H9 (cell line): ENCODE results near the gene CCDC3. TPM values are rescaled to one million over a fixed set of nuclear protein-coding genes. Genes with fewer than 3 reads are reported as not detected.

ENCODE experiments used
- DNase-seq: peaks from one replicate; pipeline ENCODE4 v3.0.0-alpha.2; 2017
- H2AFZ ChIP-seq: one replicate; pipeline ENCODE4 v1.6.1; 2013; ENCODE audit warnings: mild to moderate bottlenecking, low read length, control low read depth, moderate library complexity
- H2AK5ac ChIP-seq: 2 replicates; pipeline ENCODE4 v1.6.1; 2013; ENCODE audit warnings: low read length, control low read depth, mixed read lengths; ENCODE audit not compliant: insufficient read length
- H2BK120ac ChIP-seq: one replicate; pipeline ENCODE4 v1.6.1; 2013; ENCODE audit warnings: low read depth, mild to moderate bottlenecking, low read length, control low read depth, inconsistent platforms; ENCODE audit not compliant: poor library complexity, severe bottlenecking
- H2BK12ac ChIP-seq: 2 replicates; pipeline ENCODE4 v1.6.1; 2013; ENCODE audit warnings: low read length, control low read depth, mixed read lengths, low read depth; ENCODE audit not compliant: insufficient read length
- H2BK15ac ChIP-seq: 2 replicates; pipeline ENCODE4 v1.6.1; 2013; ENCODE audit warnings: low read depth, low read length, control low read depth
- H2BK20ac ChIP-seq: one replicate; pipeline ENCODE4 v1.6.1; 2013; ENCODE audit warnings: low read depth, mild to moderate bottlenecking, low read length, control low read depth, inconsistent platforms; ENCODE audit not compliant: poor library complexity, severe bottlenecking
- H2BK5ac ChIP-seq: 2 replicates; pipeline ENCODE4 v1.6.1; 2013; ENCODE audit warnings: low read length, control low read depth, mixed read lengths; ENCODE audit not compliant: insufficient read length
- H3K14ac ChIP-seq: 2 replicates; pipeline ENCODE4 v1.6.1; 2013; ENCODE audit warnings: low read length, control low read depth; ENCODE audit not compliant: insufficient read depth
- H3K18ac ChIP-seq: 2 replicates; pipeline ENCODE4 v1.6.1; 2013; ENCODE audit warnings: low read depth, mild to moderate bottlenecking, mixed read lengths, low read length, control low read depth; ENCODE audit not compliant: insufficient read length
- H3K23ac ChIP-seq: 2 replicates; pipeline ENCODE4 v1.6.1; 2013; ENCODE audit warnings: low read length, control low read depth, mixed read lengths, low read depth; ENCODE audit not compliant: insufficient read length
- H3K23me2 ChIP-seq: 2 replicates; pipeline ENCODE4 v1.6.1; 2013; ENCODE audit warnings: low read depth, mild to moderate bottlenecking, mixed read lengths, low read length, control low read depth; ENCODE audit not compliant: insufficient read length, poor library complexity, severe bottlenecking
- H3K27ac ChIP-seq: 2 replicates; pipeline ENCODE4 v1.5.1; 2013; ENCODE audit warnings: low read length, control low read depth, mixed read lengths, low read depth; ENCODE audit not compliant: insufficient read length
- H3K27me3 ChIP-seq: 2 replicates; pipeline ENCODE4 v1.6.1; 2013; ENCODE audit warnings: low read length, control low read depth, inconsistent platforms; ENCODE audit not compliant: insufficient read depth
- H3K4ac ChIP-seq: 2 replicates; pipeline ENCODE4 v1.6.1; 2013; ENCODE audit warnings: low read depth, mild to moderate bottlenecking, control low read depth, inconsistent platforms, low read length, moderate library complexity
- H3K4me1 ChIP-seq: 2 replicates; pipeline ENCODE4 v1.6.1; 2013; ENCODE audit warnings: low read length, control low read depth, inconsistent platforms; ENCODE audit not compliant: insufficient read depth
- H3K4me2 ChIP-seq: 2 replicates; pipeline ENCODE4 v1.6.1; 2013; ENCODE audit warnings: low read length, control low read depth, mixed read lengths; ENCODE audit not compliant: insufficient read length, insufficient read depth
- H3K56ac ChIP-seq: 2 replicates; pipeline ENCODE4 v1.6.1; 2013; ENCODE audit warnings: low read depth, mild to moderate bottlenecking, mixed read lengths, low read length, control low read depth; ENCODE audit not compliant: insufficient read length
- H3K79me1 ChIP-seq: 2 replicates; pipeline ENCODE4 v1.6.1; 2013; ENCODE audit warnings: low read depth, mild to moderate bottlenecking, moderate library complexity, low read length, control low read depth, inconsistent platforms; ENCODE audit not compliant: insufficient read depth, poor library complexity, severe bottlenecking
- H3K79me2 ChIP-seq: 2 replicates; pipeline ENCODE4 v1.6.1; 2013; ENCODE audit warnings: low read length, control low read depth, inconsistent platforms; ENCODE audit not compliant: insufficient read depth
- H3K9ac ChIP-seq: 2 replicates; pipeline ENCODE4 v1.6.1; 2013; ENCODE audit warnings: low read length, control low read depth, mixed read lengths; ENCODE audit not compliant: insufficient read length; ENCODE audit errors: extremely low read depth
- H3K9me3 ChIP-seq: one replicate; pipeline ENCODE4 v1.6.1; 2013; ENCODE audit warnings: low read depth, low read length, inconsistent platforms; ENCODE audit not compliant: control insufficient read depth
- H3T11ph ChIP-seq: one replicate; pipeline ENCODE4 v1.6.1; 2013; ENCODE audit warnings: mild to moderate bottlenecking, low read length, control low read depth, inconsistent platforms
- H4K20me1 ChIP-seq: one replicate; pipeline ENCODE4 v1.6.1; 2013; ENCODE audit not compliant: control insufficient read depth, insufficient read length, insufficient read depth
- H4K5ac ChIP-seq: 2 replicates; pipeline ENCODE4 v1.6.1; 2013; ENCODE audit warnings: low read depth, mild to moderate bottlenecking, mixed read lengths, low read length, control low read depth; ENCODE audit not compliant: insufficient read length
- H4K8ac ChIP-seq: replicated peaks from 2 replicates; pipeline ENCODE4 v1.6.1; 2013; ENCODE audit warnings: low read length, control low read depth, mixed read lengths, low read depth; ENCODE audit not compliant: insufficient read length
- H4K91ac ChIP-seq: 2 replicates; pipeline ENCODE4 v1.6.1; 2013; ENCODE audit warnings: low read depth, mild to moderate bottlenecking, moderate library complexity, mixed read lengths, low read length, control low read depth; ENCODE audit not compliant: insufficient read length
- H3K27ac Mint-ChIP-seq, 3 experiments: 2 replicates in 2 of 3; 3 replicates in 1 of 3; pipeline ENCODE4 v1.8.0; 2020 to 2021; ENCODE audit warnings: mixed read lengths in 3 of 3, mild to moderate bottlenecking in 1 of 3, moderate library complexity in 1 of 3
- H3K27me3 Mint-ChIP-seq: 2 replicates; pipeline ENCODE4 v1.8.0; 2021; ENCODE audit warnings: low read depth, mild to moderate bottlenecking, moderate library complexity, mixed read lengths
- H3K36me3 Mint-ChIP-seq, 3 experiments: 2 replicates in 2 of 3; 3 replicates in 1 of 3; pipeline ENCODE4 v1.8.0; 2020 to 2021; ENCODE audit warnings: low read depth in 3 of 3, mixed read lengths in 3 of 3; ENCODE audit not compliant: insufficient read depth in 1 of 3
- H3K4me1 Mint-ChIP-seq, 2 experiments: 2 replicates each; pipeline ENCODE4 v1.8.0; 2020; ENCODE audit warnings: mixed read lengths in 2 of 2
- H3K4me3 Mint-ChIP-seq, 2 experiments: 2 replicates in 1 of 2; 3 replicates in 1 of 2; pipeline ENCODE4 v1.8.0; 2020 to 2021; ENCODE audit warnings: mild to moderate bottlenecking in 2 of 2, mixed read lengths in 2 of 2, moderate library complexity in 1 of 2
- H3K9me3 Mint-ChIP-seq, 2 experiments: 2 replicates in 1 of 2; 3 replicates in 1 of 2; pipeline ENCODE4 v1.8.0; 2020; ENCODE audit warnings: mild to moderate bottlenecking in 2 of 2, mixed read lengths in 2 of 2, moderate library complexity in 1 of 2
- CTCF ChIP-seq: fragments of 200-600 bp; sonication (generic); conservative IDR thresholded peaks from 3 replicates; pipeline ENCODE4 v1.8.0; 2021; ENCODE audit warnings: antibody characterized with exemption, mild to moderate bottlenecking
- WGBS: extraction: QIAGEN DNeasy Blood & Tissue Kit; methylation state at CpG from one replicate; pipeline ENCODE4 v1.1.7; 2013; ENCODE audit warnings: missing lambda C conversion rate, low lambda C conversion rate, mixed read lengths; ENCODE audit not compliant: insufficient read length; ENCODE audit errors: extremely low coverage; 5-methylcytosine and 5-hydroxymethylcytosine counted together
- total RNA-seq: library from RNA; stranded (reverse); gene quantifications from 2 replicates; pipeline ENCODE4 v1.2.1, GENCODE V29; 2021

The CCDC3 gene
- total RNA-seq, 1 experiment from 2014 or later: 2.3 TPM

GRCh38 chr10:12896251-12896650, 105.3 kb downstream of the CCDC3 start:
- Histone ChIP-seq H3K14ac (no peak overlapping the region), H3K4me1 (no peaks in the 10 kb centered on the region), H3K79me2 (no peaks in the 10 kb centered on the region), H2BK20ac (no peak overlapping the region), H4K91ac (no peak overlapping the region), H2BK120ac (no peak overlapping the region), H3K4ac (no peak overlapping the region), H3K9ac (no peak overlapping the region), H3K4me2 (no peak overlapping the region), H4K8ac (no peak overlapping the region), H2BK15ac (no peak overlapping the region), H2AK5ac (no peak overlapping the region), H3K9me3 (no peaks in the 10 kb centered on the region), H2BK12ac (no peak overlapping the region), H2BK5ac (no peak overlapping the region), H3K18ac (no peak overlapping the region), H3K23ac (no peak overlapping the region), H4K20me1 (no peaks in the 10 kb centered on the region), H3K27me3 (no peaks in the 10 kb centered on the region), H3K56ac (no peak overlapping the region), H4K5ac (no peak overlapping the region), H3K23me2 (no peaks in the 10 kb centered on the region), H2AFZ (no peak overlapping the region), H3T11ph (no peak overlapping the region), H3K79me1 (no peaks in the 10 kb centered on the region), H3K27ac (no peak overlapping the region)
- H3K27me3 Mint-ChIP-seq: no peaks in the 10 kb centered on the region; the same call in none of the 2 replicates
- peaks cover 10% of the 10 kb centered on the region in 2 experiments for H3K4me1 Mint-ChIP-seq
- no peak overlapping the region for H3K4me3 Mint-ChIP-seq
- 0 out of 7 replicates have a peak overlapping the region, but pooled peaks of 1 of the 3 experiments have one; percentile 25 for H3K27ac Mint-ChIP-seq
- H3K9me3 Mint-ChIP-seq: peaks cover 4 to 16% of the 10 kb centered on the region in 2 experiments; a peak in 4 of 5 replicates
- TF ChIP-seq CTCF: no peak
- H3K36me3 Mint-ChIP-seq: peaks cover 0 to 2% (median 0%) of the 10 kb centered on the region in 3 experiments; a peak in 1 of 7 replicates
- DNase-seq: no peak
- WGBS: no CpG with 5 or more reads among the region's 5 CpGs
